Rectal smooth muscle tissue (tissue), 1 donor: Measurements from ENCODE around the gene HINT3.
"Not testable (repeated sequence)": the region's sequence is repeated elsewhere in the genome, so short reads cannot be mapped to it uniquely, and the experiment has no call there.

Source experiments
- H3K27ac ChIP-seq: one replicate; pipeline ENCODE4 v1.7.0; 2013; ENCODE audit warnings: low read depth, low read length, inconsistent platforms
- H3K27me3 ChIP-seq: one replicate; pipeline ENCODE4 v1.7.0; 2013; ENCODE audit warnings: low read length; ENCODE audit not compliant: control insufficient read depth, insufficient read depth
- H3K36me3 ChIP-seq: one replicate; pipeline ENCODE4 v1.7.0; 2013; ENCODE audit warnings: low read length; ENCODE audit not compliant: control insufficient read depth, insufficient read depth
- H3K4me1 ChIP-seq: one replicate; pipeline ENCODE4 v1.7.0; 2013; ENCODE audit warnings: low read length; ENCODE audit not compliant: control insufficient read depth, insufficient read depth
- H3K4me3 ChIP-seq: one replicate; pipeline ENCODE4 v1.7.0; 2013; ENCODE audit warnings: low read length
- H3K9ac ChIP-seq: one replicate; pipeline ENCODE4 v1.7.0; 2013; ENCODE audit warnings: low read length

HINT3 gene

GRCh38 chr6:125954735-125955339, 1.7 kb upstream of the HINT3 start:
- H3K27ac ChIP-seq, result no peak overlapping the region
- H3K4me1 ChIP-seq, result peaks cover 6% of the 10 kb centered on the region
- no peaks in the 10 kb centered on the region for H3K36me3 ChIP-seq
- H3K9ac ChIP-seq, result no peak overlapping the region
- no peaks in the 10 kb centered on the region for H3K27me3 ChIP-seq
- no peak overlapping the region for H3K4me3 ChIP-seq

- H3K4me3 ChIP-seq, result peak overlapping the region; percentile 75
- peaks cover 6% of the 10 kb centered on the region for H3K4me1 ChIP-seq
- H3K27ac ChIP-seq, result peak overlapping the region; percentile 28
- H3K9ac ChIP-seq, result no peak overlapping the region
- no peaks in the 10 kb centered on the region for H3K36me3 ChIP-seq
- no peaks in the 10 kb centered on the region for H3K27me3 ChIP-seq
Observed at GRCh38 chr6:125955973-125956372, 597 bp upstream of the HINT3 start.

GRCh38 chr6:125957391-125957693, 772 bp downstream of the HINT3 start:
- Histone ChIP-seq H3K9ac (peak overlapping the region; percentile 87), H3K27ac (peak overlapping the region; percentile 85), H3K4me1 (peaks cover 6% of the 10 kb centered on the region), H3K4me3 (peak overlapping the region; percentile 75), H3K27me3 (no peaks in the 10 kb centered on the region), H3K36me3 (no peaks in the 10 kb centered on the region)

GRCh38 chr6:125957845-125958244, 1.3 kb downstream of the HINT3 start:
- peaks cover 6% of the 10 kb centered on the region for H3K4me1 ChIP-seq
- H3K4me3 ChIP-seq, result peak overlapping the region; percentile 75
- H3K27ac ChIP-seq, result peak overlapping the region; percentile 85

GRCh38 chr6:125959041-125959440, 2.5 kb downstream of the HINT3 start:
- no peak overlapping the region for H3K4me3 ChIP-seq
- H3K27ac ChIP-seq, result no peak overlapping the region
- no peaks in the 10 kb centered on the region for H3K27me3 ChIP-seq
- H3K4me1 ChIP-seq, result peaks cover 6% of the 10 kb centered on the region
- H3K36me3 ChIP-seq, result no peaks in the 10 kb centered on the region
- no peak overlapping the region for H3K9ac ChIP-seq

More at GRCh38 chr6:125957845-125958244, 1.3 kb downstream of the HINT3 start:
- Histone ChIP-seq H3K36me3 (no peaks in the 10 kb centered on the region), H3K27me3 (no peaks in the 10 kb centered on the region), H3K9ac (peak overlapping the region; percentile 87)

- Histone ChIP-seq H3K4me3 (no peak overlapping the region), H3K27me3 (no peaks in the 10 kb centered on the region), H3K4me1 (peaks cover 6% of the 10 kb centered on the region), H3K36me3 (no peaks in the 10 kb centered on the region), H3K9ac (no peak overlapping the region), H3K27ac (no peak overlapping the region)
Observed at GRCh38 chr6:125961117-125961516, 4.5 kb downstream of the HINT3 start.

GRCh38 chr6:125962900-125963497, 6.4 kb downstream of the HINT3 start:
- peaks cover under 1% of the 10 kb centered on the region for H3K4me1 ChIP-seq
- H3K9ac ChIP-seq, result no peak overlapping the region
- no peaks in the 10 kb centered on the region for H3K27me3 ChIP-seq
- no peaks in the 10 kb centered on the region for H3K36me3 ChIP-seq
- no peak overlapping the region for H3K4me3 ChIP-seq
- H3K27ac ChIP-seq, result no peak overlapping the region

GRCh38 chr6:125963817-125964216, 7.2 kb downstream of the HINT3 start:
- Histone ChIP-seq H3K9ac (no peak overlapping the region), H3K36me3 (no peaks in the 10 kb centered on the region), H3K4me1 (no peaks in the 10 kb centered on the region), H3K4me3 (no peak overlapping the region), H3K27ac (no peak overlapping the region), H3K27me3 (no peaks in the 10 kb centered on the region)

GRCh38 chr6:125966569-125966968, 10.0 kb downstream of the HINT3 start:
- no peak overlapping the region for H3K27ac ChIP-seq
- H3K36me3 ChIP-seq, result no peaks in the 10 kb centered on the region
- H3K9ac ChIP-seq, result no peak overlapping the region
- H3K27me3 ChIP-seq, result no peaks in the 10 kb centered on the region
- no peak overlapping the region for H3K4me3 ChIP-seq
- no peaks in the 10 kb centered on the region for H3K4me1 ChIP-seq

GRCh38 chr6:125968493-125968892, 11.9 kb downstream of the HINT3 start:
- Histone ChIP-seq H3K36me3 (no peaks in the 10 kb centered on the region), H3K4me3 (no peak overlapping the region), H3K27ac (no peak overlapping the region), H3K9ac (no peak overlapping the region), H3K27me3 (no peaks in the 10 kb centered on the region), H3K4me1 (no peaks in the 10 kb centered on the region)

- H3K4me1 ChIP-seq, result no peaks in the 10 kb centered on the region
- H3K36me3 ChIP-seq, result no peaks in the 10 kb centered on the region
- H3K4me3 ChIP-seq, result no peak overlapping the region
- H3K27me3 ChIP-seq, result no peaks in the 10 kb centered on the region
- H3K27ac ChIP-seq, result no peak overlapping the region
- H3K9ac ChIP-seq, result no peak overlapping the region
Observed at GRCh38 chr6:125970760-125971159, 14.2 kb downstream of the HINT3 start.

- H3K4me3 ChIP-seq, H3K36me3 ChIP-seq, H3K27me3 ChIP-seq, H3K4me1 ChIP-seq, H3K27ac ChIP-seq, H3K9ac ChIP-seq: not testable (repeated sequence)
Observed at GRCh38 chr6:125972478-125972877, 15.9 kb downstream of the HINT3 start.

GRCh38 chr6:125974214-125974866, 17.8 kb downstream of the HINT3 start:
- H3K27ac ChIP-seq, result no peak overlapping the region
- H3K4me1 ChIP-seq, result no peaks in the 10 kb centered on the region
- H3K4me3 ChIP-seq, result no peak overlapping the region
- H3K27me3 ChIP-seq, result no peaks in the 10 kb centered on the region
- no peak overlapping the region for H3K9ac ChIP-seq
- H3K36me3 ChIP-seq, result no peaks in the 10 kb centered on the region
